Measurements from ENCODE around the gene ADCK2. TPM values are rescaled to one million over a fixed set of nuclear protein-coding genes. Genes with fewer than 3 reads are reported as not detected.

The ADCK2 gene
- total RNA-seq, 1 donor from 2014 or later, result 12.4 TPM

DNA sequence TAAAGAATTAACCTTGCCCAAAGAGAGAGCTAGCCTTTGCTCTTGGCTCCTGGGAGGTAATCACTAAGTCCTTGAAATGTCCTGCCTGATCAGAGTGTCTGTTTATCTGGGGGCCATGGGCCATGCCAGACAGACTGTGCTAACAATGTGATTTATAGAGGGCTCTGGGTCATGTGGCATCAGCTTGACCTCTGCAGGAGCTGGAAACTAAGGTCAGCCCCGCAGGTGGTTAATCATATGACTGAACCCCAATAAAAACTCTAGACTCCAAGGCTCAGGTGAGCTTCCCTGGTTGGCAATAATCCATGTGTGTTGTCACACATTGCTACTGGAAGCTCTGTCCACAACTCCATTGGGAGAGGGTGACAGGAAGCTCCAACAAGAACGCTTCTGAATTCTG is 71.3 kb downstream of the ADCK2 start:
- no peak for FAIRE-seq
- TF ChIP-seq EZH2 (IDR thresholded peaks at IDR 0.05; ENCODE audit: insufficient read depth, low read length), result no peak
- TF ChIP-seq, protein P1, sequence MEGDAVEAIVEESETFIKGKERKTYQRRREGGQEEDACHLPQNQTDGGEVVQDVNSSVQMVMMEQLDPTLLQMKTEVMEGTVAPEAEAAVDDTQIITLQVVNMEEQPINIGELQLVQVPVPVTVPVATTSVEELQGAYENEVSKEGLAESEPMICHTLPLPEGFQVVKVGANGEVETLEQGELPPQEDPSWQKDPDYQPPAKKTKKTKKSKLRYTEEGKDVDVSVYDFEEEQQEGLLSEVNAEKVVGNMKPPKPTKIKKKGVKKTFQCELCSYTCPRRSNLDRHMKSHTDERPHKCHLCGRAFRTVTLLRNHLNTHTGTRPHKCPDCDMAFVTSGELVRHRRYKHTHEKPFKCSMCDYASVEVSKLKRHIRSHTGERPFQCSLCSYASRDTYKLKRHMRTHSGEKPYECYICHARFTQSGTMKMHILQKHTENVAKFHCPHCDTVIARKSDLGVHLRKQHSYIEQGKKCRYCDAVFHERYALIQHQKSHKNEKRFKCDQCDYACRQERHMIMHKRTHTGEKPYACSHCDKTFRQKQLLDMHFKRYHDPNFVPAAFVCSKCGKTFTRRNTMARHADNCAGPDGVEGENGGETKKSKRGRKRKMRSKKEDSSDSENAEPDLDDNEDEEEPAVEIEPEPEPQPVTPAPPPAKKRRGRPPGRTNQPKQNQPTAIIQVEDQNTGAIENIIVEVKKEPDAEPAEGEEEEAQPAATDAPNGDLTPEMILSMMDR (IDR thresholded peaks at IDR 0.05; ENCODE audit: insufficient read depth, low read depth, low read length), result no peak
- Mint-ChIP-seq H3K9me3 (ENCODE audit: unreplicated experiment) (no peaks in the 10 kb centered on the region), H3K27me3 (ENCODE audit: low read depth, unreplicated experiment) (no peaks in the 10 kb centered on the region), H3K4me3 (ENCODE audit: unreplicated experiment) (no peak overlapping the region), H3K4me1 (ENCODE audit: low read depth, unreplicated experiment) (no peaks in the 10 kb centered on the region), H3K36me3 (ENCODE audit: low read depth, unreplicated experiment) (peaks cover 5% of the 10 kb centered on the region), H3K27ac (ENCODE audit: unreplicated experiment) (no peak overlapping the region)
- Histone ChIP-seq H3K27me3 (ENCODE audit: insufficient read depth, low read length) (no peaks in the 10 kb centered on the region), H3K36me3 (ENCODE audit: insufficient read depth, low read length) (peaks cover 9% of the 10 kb centered on the region), H3K79me2 (ENCODE audit: insufficient read depth, low read length) (no peaks in the 10 kb centered on the region), H3K4me2 (ENCODE audit: low read length) (no peak overlapping the region), H3K9ac (ENCODE audit: low read length) (no peak overlapping the region), H4K20me1 (ENCODE audit: insufficient read depth, low read length) (peaks cover 3% of the 10 kb centered on the region), H3K27ac (ENCODE audit: low read depth, low read length) (no peak overlapping the region), H3K4me1 (ENCODE audit: insufficient read depth, low read length) (no peaks in the 10 kb centered on the region), H3K4me3 (ENCODE audit: insufficient read depth, low read depth, low read length) (no peak overlapping the region), H2AFZ (ENCODE audit: low read depth, low read length) (no peak overlapping the region), H3K9me3 (ENCODE audit: insufficient read depth, low read depth, low read length) (no peaks in the 10 kb centered on the region)
- DNase-seq (ENCODE audit: low read depth), result no peak

Other genes starting within 250 kb of the ADCK2 start
- gene MKRN1, start 193.4 kb upstream of the ADCK2 start, total RNA-seq, result 91.7 and 95.7 TPM in 2 replicates
- gene DENND2A, start 32.1 kb upstream of the ADCK2 start, total RNA-seq, result 41.7 and 42.1 TPM in 2 replicates
- 218 and 254 TPM in 2 replicates for gene NDUFB2, start 23.8 kb downstream of the ADCK2 start, total RNA-seq